HK-2 (cell line): Measurements from ENCODE around the gene SLX4.

ENCODE experiments used
- DNase-seq: peaks from one replicate; pipeline ENCODE4 v3.0.0-alpha.2; 2018; ENCODE audit not compliant: unreplicated experiment

The SLX4 gene

GRCh38 chr16:3582276-3583165 is 28.9 kb downstream of the SLX4 start:
- DNase-seq, result no peak

GRCh38 chr16:3581392-3581791 is 30.0 kb downstream of the SLX4 start:
- DNase-seq, result no peak

DNA sequence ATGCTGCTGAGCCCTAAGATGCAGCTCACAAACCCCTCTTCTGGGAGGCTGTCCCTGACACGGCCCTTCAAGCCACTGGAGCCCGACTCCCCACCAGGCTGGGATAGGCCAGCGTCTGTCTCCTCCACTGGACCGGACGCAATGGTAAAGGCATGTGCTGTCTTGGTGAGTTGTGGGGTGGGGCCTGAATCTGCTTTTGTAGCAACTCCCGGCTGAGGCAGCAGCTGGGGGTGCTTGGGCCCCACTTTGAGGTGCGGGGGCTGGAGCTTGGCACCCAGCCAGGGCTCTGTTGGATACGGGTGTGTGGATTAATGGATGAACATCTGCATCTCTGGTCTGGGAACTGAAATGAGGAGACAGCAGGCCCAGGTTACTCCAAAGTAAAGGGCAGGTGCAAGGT is 30.7 kb downstream of the SLX4 start:
- DNase-seq, result no peak

GRCh38 chr16:3580251-3580651 is 31.2 kb downstream of the SLX4 start:
- no peak for DNase-seq

GRCh38 chr16:3579776-3580175 is 31.6 kb downstream of the SLX4 start:
- DNase-seq, result no peak

DNA sequence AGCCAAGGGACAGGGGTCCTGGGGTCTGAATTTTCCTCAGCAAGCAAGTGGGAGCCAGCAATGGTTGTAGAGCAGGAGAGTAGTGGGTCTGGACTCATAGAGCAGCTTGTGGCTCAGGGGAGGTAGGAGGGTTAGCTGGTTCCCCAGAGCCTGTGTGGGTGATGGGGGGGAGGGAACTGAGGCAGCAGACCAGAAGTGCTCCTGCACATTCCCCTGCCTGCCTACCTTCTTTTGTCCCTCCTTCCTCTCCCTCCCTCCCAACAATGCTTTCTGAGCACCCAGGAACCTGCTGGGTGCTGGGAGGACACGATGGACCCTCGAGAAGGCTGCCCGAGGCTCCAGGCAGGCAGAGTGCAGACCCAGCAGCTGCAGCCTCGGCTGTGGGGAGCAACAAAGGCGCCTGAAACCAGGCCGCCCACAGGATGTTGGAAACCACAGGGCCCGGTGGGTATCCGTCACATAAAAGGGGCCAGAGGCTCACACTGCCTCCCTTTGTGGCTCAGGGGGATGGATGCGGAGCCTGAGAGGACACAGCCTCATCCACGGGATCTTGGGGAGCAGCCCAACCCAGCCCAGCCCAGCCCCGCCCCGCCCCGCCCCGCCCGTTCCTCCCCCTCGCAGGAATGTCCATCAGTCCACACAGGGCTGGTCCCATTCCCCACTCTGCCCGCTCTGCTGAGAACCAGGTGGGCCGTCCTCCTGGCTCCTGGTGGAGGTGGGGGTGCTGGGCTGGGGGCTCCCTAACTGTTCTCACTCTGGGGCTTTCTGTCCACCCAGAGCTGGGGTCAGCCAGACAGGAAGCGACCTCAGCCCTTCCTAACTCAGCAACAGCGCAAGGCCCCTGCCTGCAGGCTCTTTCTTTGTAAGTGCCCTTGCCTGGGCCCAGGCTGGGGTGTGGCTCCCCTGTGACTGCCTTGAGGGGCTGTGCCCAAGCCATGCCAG is 32.5 kb downstream of the SLX4 start:
- no peak for DNase-seq

GRCh38 chr16:3578121-3578520 is 33.3 kb downstream of the SLX4 start:
- DNase-seq, result no peak

DNA sequence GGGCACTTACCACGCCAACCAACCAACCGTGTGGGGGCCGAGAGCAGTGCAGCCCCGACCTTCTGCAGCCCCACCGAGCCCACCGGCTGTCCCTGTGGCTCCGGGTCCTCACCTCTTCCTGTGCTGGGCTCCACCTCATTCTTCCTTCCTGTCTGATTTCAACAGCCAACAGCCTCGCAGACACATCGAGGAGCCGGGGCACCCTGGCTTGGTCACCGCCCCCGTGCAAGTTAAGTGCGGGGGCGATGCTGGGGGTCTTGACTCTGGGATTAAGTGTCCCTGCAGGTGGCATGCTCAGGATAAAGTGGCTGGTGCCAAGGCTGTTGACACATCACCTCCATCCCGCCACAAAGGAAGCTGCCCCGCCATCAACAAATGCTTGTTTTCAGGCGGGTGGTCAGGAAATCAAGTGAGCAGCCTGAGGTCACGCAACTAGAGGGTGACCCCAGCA is 34.1 kb downstream of the SLX4 start, which contains the start of gene NLRC3:
NLRC3 (minus strand) TSS at position 102 of the 451 bp plus-strand sequence. CDS start 12,367 bp downstream, outside the sequence.
- DNase-seq, result no peak

GRCh38 chr16:3576211-3576610 is 35.2 kb downstream of the SLX4 start:
- DNase-seq, result no peak

DNA sequence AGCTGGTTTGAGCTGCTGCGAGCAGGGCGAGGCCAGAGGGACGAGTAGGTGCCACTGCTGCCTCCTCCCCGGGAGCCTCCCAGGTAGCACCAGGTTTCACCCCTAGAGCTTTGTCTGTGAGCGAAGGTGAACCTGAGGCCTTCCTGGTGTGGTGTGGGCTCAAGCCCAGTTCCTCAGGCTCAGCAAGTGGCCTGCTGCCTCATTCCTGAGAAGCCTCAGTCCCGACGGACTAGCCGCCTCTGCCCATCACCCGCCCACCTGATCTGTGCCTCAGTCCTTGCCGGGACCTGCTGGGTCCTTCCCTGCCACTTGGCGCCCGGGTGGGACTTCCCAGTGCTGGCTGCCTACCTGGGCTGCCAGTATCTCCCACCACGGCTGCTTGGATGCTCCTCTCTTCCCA is 35.9 kb downstream of the SLX4 start:
- DNase-seq, result no peak

- no peak for DNase-seq
Measured at GRCh38 chr16:3574195-3574594, 37.2 kb downstream of the SLX4 start.

DNA sequence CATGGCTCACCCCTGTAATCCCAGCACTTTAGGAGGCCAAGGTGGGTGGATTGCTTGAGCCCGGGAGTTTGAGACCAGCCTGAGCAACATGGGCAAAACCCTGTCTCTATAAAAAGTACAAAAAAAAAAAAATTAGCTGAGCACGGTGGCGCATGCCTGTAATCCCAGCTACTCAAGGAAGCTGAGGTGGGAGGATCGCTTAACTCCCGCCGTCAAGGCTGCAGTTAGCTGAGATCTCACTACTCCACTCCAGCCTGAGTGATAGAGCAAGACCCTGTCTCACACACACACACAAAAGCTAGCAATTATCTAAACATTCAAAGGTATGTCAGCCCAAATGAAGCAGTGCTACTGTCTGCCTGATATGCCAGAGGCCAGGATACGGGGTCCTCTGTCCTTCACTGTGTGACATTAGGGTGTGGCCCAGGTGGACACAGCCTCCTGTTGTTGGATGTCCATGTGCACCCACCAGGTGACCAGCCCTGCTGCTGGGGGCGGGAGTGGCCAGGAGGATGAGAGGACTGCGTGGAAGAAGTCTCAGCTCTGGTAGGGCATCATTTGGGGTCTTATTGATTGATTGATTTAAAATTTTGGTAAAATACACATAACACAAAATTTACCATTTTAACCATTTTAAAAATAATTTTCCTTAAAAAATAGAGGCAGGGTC is 38.1 kb downstream of the SLX4 start:
- no peak for DNase-seq

DNA sequence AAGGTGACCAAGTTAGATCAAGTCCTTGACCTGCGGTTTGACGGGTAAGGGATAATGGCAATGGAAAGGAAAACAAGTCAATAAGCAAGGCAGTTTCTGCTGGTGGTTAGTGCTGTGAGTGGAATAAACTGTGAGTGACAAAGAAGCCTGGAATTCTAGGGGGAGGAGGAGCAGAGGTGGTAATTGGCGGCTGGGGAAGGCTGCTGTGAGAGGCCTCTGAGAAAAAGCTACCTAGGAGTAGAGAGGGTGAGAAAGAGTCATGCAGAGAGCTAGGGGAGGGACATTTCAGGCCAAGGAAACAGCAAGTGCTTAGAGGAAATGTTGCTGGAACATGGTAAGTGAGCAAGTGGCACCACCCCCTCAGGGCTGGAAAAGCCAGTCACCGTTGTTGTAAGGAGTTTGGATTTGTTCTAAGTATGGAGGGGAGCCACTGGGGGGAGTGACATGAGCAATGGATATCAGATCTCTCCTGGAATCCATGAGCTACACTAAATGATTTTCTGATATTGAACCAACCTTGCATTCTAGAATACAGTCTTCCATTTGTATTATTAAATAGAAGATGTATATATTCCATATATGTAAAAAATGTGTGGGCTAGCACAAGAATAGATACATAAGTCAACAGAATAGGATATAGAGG is 40.9 kb downstream of the SLX4 start:
- peak; percentile 11 for DNase-seq

- DNase-seq, result no peak
Measured at GRCh38 chr16:3569851-3570250, 41.6 kb downstream of the SLX4 start.

GRCh38 chr16:3566990-3567389 is 44.4 kb downstream of the SLX4 start:
- no peak for DNase-seq

DNA sequence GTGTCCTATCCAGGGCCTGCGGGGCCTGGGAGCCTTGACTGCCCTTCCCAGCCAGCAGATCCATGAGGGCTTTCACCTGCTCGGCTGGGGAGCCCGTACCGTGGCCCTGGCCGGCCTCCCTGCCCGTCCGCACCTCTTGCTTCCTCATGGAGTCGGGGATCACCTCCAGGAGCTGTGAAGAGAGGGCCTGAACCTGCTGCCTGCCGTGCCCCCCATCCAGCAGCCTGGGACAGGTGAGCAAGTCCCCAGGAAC is 46.6 kb downstream of the SLX4 start:
- DNase-seq, result no peak

DNA sequence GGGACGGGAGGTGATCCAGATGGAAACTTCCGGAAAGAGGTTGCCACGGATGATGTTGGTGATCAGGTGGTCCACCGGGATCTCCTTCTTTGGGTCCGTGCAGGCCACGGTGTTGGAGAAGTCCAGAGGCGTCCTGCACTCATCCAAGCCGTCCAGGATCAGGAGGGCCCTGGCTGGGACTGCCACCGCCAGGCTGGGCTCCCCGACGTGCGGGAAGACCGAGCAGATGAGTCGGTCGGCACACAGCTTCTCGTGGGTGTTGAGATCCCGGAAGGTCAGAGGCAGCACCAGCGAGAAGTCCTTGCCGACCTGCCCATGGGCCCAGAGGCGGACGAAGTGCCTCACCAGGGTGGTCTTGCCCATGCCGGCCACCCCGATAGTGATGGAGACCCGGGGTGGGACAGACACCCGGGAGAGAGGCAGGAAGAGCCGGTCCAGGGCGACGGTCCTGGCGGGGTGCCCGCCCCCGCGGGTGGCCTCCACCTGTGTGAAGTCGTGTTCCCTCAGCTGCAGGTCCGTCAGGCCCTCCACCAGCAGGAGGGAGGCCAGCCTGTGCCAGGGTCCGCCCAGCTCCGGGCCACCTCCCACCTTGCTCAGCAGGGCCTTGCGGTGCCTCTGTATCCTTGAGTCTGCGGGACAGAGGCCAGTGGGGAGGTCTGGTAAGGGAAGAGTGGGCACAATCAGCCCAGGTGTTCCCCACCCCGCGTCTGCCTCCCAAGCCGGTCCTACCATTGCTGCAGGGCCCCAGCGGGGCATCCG is 47.1 kb downstream of the SLX4 start:
- no peak for DNase-seq

DNA sequence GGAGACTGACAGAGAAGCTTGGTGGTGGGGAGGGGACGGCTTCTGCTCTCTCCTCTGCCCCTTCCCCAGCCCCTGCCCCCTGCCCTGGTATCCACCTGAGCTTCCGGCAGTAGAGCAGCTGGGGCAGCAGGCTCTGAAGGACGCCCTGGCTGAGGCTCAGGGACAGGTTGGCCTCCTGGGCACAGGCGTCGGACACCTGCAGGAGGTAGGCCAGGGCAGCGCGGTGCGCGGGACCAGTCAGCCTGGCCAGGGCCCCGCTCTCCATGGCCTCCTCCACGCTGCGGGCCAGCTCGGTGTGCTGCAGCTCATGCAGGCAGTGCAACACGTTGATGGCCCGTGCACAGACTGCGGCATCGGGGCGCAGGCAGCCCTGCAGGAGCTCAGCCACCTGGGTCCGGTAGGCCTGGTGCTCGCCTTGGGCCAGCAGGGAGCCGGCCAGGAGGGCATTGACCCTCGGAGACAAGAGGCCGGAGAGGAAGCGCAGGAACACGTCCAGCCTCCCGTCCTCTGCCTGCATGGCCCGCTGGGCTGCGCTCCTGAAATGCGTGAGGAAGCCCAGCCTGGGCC is 48.4 kb downstream of the SLX4 start:
- DNase-seq, result no peak

- no peak for DNase-seq
Measured at GRCh38 chr16:3561626-3562025, 49.8 kb downstream of the SLX4 start.

DNA sequence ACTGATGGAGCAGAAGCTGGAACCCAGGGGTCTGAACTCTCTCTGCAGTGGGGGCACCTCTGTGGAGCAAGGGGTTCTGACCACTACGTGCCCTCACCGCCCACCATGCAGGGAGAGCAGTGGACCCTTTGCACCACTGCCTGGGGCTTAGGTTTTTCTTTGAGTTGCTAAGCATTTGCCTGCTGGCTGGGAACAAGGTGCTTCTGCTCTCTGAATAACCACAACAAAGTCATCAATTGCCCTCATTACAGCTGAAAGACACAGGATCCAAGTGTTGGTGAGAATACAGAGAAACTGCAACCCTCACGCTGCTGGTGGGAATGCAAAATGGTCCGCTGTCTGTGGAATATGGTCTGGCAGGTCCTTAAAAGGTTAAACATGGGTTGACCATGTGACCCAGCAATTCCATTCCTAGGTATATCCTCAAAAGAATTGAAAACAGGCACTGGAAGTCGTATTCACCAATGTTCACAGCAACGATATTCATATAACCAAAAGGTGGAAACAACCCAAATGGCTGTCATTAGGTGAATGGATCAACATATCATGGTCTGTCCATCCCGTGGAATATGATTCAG is 57.0 kb downstream of the SLX4 start:
- DNase-seq, result no peak
